ENCODE data around the gene COL28A1.

The COL28A1 gene

GRCh38 chr7:7335215-7335614, 200.5 kb downstream of the COL28A1 start:
- Histone ChIP-seq H3K23ac (ENCODE audit: low read length) (no peak overlapping the region), H3K4me1 (ENCODE audit: control insufficient read depth in 1 of 2, insufficient read depth in 2 of 2, low read length in 2 of 2) (peaks cover 2 to 6% of the 10 kb centered on the region in 2 experiments), H3K79me2 (ENCODE audit: control insufficient read depth, insufficient read depth, low read length, poor library complexity) (no peaks in the 10 kb centered on the region), H2BK120ac (ENCODE audit: insufficient read depth, low read length, poor library complexity) (no peak overlapping the region), H2BK12ac (ENCODE audit: low read length) (no peak overlapping the region), H2AK5ac (ENCODE audit: low read length) (no peak overlapping the region), H3K27me3 (ENCODE audit: insufficient read depth, low read length) (no peaks in the 10 kb centered on the region), H4K91ac (ENCODE audit: low read depth, low read length) (no peak overlapping the region), H3K9me3 (ENCODE audit: insufficient read depth, low read depth, low read length) (no peaks in the 10 kb centered on the region), H2AFZ (ENCODE audit: insufficient read depth, low read length, poor library complexity) (no peak overlapping the region), H3K27ac (ENCODE audit: low read depth, low read length) (no peak overlapping the region), H3K14ac (ENCODE audit: low read length) (no peak overlapping the region), H2BK5ac (ENCODE audit: low read depth, low read length, poor library complexity) (no peak overlapping the region), H4K8ac (ENCODE audit: low read depth, low read length) (no peak overlapping the region), H3K4ac (ENCODE audit: low read depth, low read length) (no peak overlapping the region), H3K9ac (ENCODE audit: low read length) (no peak overlapping the region), H3K36me3 (ENCODE audit: control insufficient read depth in 1 of 2, insufficient read depth in 2 of 2, low read length in 2 of 2) (no peaks in the 10 kb centered on the region), H3K79me1 (ENCODE audit: low read length) (no peaks in the 10 kb centered on the region), H3K18ac (ENCODE audit: low read length) (no peak overlapping the region), H4K12ac (ENCODE audit: low read depth, low read length) (no peak overlapping the region), H3K4me2 (ENCODE audit: low read length) (no peak overlapping the region), H3K4me3 (ENCODE audit: low read depth, low read length) (no peak overlapping the region)
- WGBS (ENCODE audit: extremely low coverage, insufficient coverage, insufficient read length) = no CpG with 5 or more reads among the region's 2 CpGs
- no peak for DNase-seq

- no peaks in the 10 kb centered on the region for H3K36me3 ChIP-seq (ENCODE audit: control insufficient read depth in 1 of 2, insufficient read depth in 2 of 2, low read length in 2 of 2)
- no peaks in the 10 kb centered on the region for H3K27me3 ChIP-seq (ENCODE audit: insufficient read depth, low read length)
- no peak overlapping the region for H2AK5ac ChIP-seq (ENCODE audit: low read length)
- no peaks in the 10 kb centered on the region for H3K9me3 ChIP-seq (ENCODE audit: insufficient read depth, low read depth, low read length)
- no peak overlapping the region for H4K91ac ChIP-seq (ENCODE audit: low read depth, low read length)
- H3K9ac ChIP-seq (ENCODE audit: low read length) = no peak overlapping the region
- H2BK5ac ChIP-seq (ENCODE audit: low read depth, low read length, poor library complexity) = no peak overlapping the region
- no peak overlapping the region for H4K8ac ChIP-seq (ENCODE audit: low read depth, low read length)
- H3K79me2 ChIP-seq (ENCODE audit: control insufficient read depth, insufficient read depth, low read length, poor library complexity) = no peaks in the 10 kb centered on the region
- no peak overlapping the region for H2BK12ac ChIP-seq (ENCODE audit: low read length)
- H3K14ac ChIP-seq (ENCODE audit: low read length) = no peak overlapping the region
- no peak overlapping the region for H3K4me2 ChIP-seq (ENCODE audit: low read length)
- H3K18ac ChIP-seq (ENCODE audit: low read length) = no peak overlapping the region
- H2BK120ac ChIP-seq (ENCODE audit: insufficient read depth, low read length, poor library complexity) = no peak overlapping the region
- H4K12ac ChIP-seq (ENCODE audit: low read depth, low read length) = no peak overlapping the region
- no peaks in the 10 kb centered on the region for H3K79me1 ChIP-seq (ENCODE audit: low read length)
- no peak overlapping the region for H3K27ac ChIP-seq (ENCODE audit: low read depth, low read length)
- no peak overlapping the region for H2AFZ ChIP-seq (ENCODE audit: insufficient read depth, low read length, poor library complexity)
- H3K4me1 ChIP-seq (ENCODE audit: control insufficient read depth in 1 of 2, insufficient read depth in 2 of 2, low read length in 2 of 2) = peaks cover 2 to 10% of the 10 kb centered on the region in 2 experiments
- H3K4ac ChIP-seq (ENCODE audit: low read depth, low read length) = no peak overlapping the region
- no peak for DNase-seq
- H3K4me3 ChIP-seq (ENCODE audit: low read depth, low read length) = no peak overlapping the region
- H3K23ac ChIP-seq (ENCODE audit: low read length) = no peak overlapping the region
- no CpG with 5 or more reads among the region's 3 CpGs for WGBS (ENCODE audit: extremely low coverage, insufficient coverage, insufficient read length)
These were observed 202.1 kb downstream of the COL28A1 start for GRCh38 chr7:7333610-7334009.

GRCh38 chr7:7331523-7331922, 204.2 kb downstream of the COL28A1 start:
- H3K18ac ChIP-seq (ENCODE audit: low read length) = no peak overlapping the region
- no peak overlapping the region for H3K27ac ChIP-seq (ENCODE audit: low read depth, low read length)
- no peak overlapping the region for H4K91ac ChIP-seq (ENCODE audit: low read depth, low read length)
- H2BK5ac ChIP-seq (ENCODE audit: low read depth, low read length, poor library complexity) = no peak overlapping the region
- H2BK12ac ChIP-seq (ENCODE audit: low read length) = no peak overlapping the region
- no peak overlapping the region for H3K4ac ChIP-seq (ENCODE audit: low read depth, low read length)
- H3K4me3 ChIP-seq (ENCODE audit: low read depth, low read length) = no peak overlapping the region
- no peaks in the 10 kb centered on the region for H3K27me3 ChIP-seq (ENCODE audit: insufficient read depth, low read length)
- H2AFZ ChIP-seq (ENCODE audit: insufficient read depth, low read length, poor library complexity) = no peak overlapping the region
- H3K4me2 ChIP-seq (ENCODE audit: low read length) = no peak overlapping the region
- no peaks in the 10 kb centered on the region for H3K79me1 ChIP-seq (ENCODE audit: low read length)
- no peak overlapping the region for H3K23ac ChIP-seq (ENCODE audit: low read length)
- H3K4me1 ChIP-seq (ENCODE audit: control insufficient read depth in 1 of 2, insufficient read depth in 2 of 2, low read length in 2 of 2) = peaks cover 2 to 10% of the 10 kb centered on the region in 2 experiments
- no peak for DNase-seq
- H3K9me3 ChIP-seq (ENCODE audit: insufficient read depth, low read depth, low read length) = no peaks in the 10 kb centered on the region
- H4K8ac ChIP-seq (ENCODE audit: low read depth, low read length) = no peak overlapping the region
- no peak overlapping the region for H2AK5ac ChIP-seq (ENCODE audit: low read length)
- H4K12ac ChIP-seq (ENCODE audit: low read depth, low read length) = no peak overlapping the region
- no CpG with 5 or more reads among the region's 4 CpGs for WGBS (ENCODE audit: extremely low coverage, insufficient coverage, insufficient read length)
- no peak overlapping the region for H2BK120ac ChIP-seq (ENCODE audit: insufficient read depth, low read length, poor library complexity)
- no peak overlapping the region for H3K14ac ChIP-seq (ENCODE audit: low read length)
- H3K36me3 ChIP-seq (ENCODE audit: control insufficient read depth in 1 of 2, insufficient read depth in 2 of 2, low read length in 2 of 2) = no peaks in the 10 kb centered on the region
- no peak overlapping the region for H3K9ac ChIP-seq (ENCODE audit: low read length)
- H3K79me2 ChIP-seq (ENCODE audit: control insufficient read depth, insufficient read depth, low read length, poor library complexity) = no peaks in the 10 kb centered on the region

DNA sequence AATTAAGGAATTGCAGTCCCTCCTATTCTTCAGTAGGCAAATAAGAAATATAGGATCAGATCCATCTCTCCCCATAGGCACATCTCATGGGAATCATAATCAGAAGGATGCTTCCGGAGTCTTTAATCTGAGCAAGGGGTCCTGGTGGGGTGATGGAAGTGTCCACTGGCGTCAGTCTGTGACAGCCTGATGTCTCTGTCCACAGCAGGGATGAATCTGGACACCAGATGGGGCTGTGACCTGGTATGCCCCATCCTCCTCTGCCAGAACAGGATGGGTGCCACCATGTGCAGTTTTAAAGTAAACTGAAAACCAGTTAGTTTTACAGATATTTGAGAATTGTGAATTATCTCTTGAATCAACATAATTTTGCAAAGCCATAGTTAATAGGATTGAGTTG, 204.7 kb downstream of the COL28A1 start:
- Histone ChIP-seq H3K4ac (ENCODE audit: low read depth, low read length) (no peak overlapping the region), H2AFZ (ENCODE audit: insufficient read depth, low read length, poor library complexity) (no peak overlapping the region), H2BK120ac (ENCODE audit: insufficient read depth, low read length, poor library complexity) (no peak overlapping the region), H3K23ac (ENCODE audit: low read length) (no peak overlapping the region), H3K79me1 (ENCODE audit: low read length) (no peaks in the 10 kb centered on the region), H3K4me2 (ENCODE audit: low read length) (no peak overlapping the region), H4K91ac (ENCODE audit: low read depth, low read length) (no peak overlapping the region), H3K9ac (ENCODE audit: low read length) (no peak overlapping the region), H3K4me1 (ENCODE audit: control insufficient read depth in 1 of 2, insufficient read depth in 2 of 2, low read length in 2 of 2) (peaks cover 2 to 10% of the 10 kb centered on the region in 2 experiments), H3K36me3 (ENCODE audit: control insufficient read depth in 1 of 2, insufficient read depth in 2 of 2, low read length in 2 of 2) (no peaks in the 10 kb centered on the region), H3K4me3 (ENCODE audit: low read depth, low read length) (no peak overlapping the region), H4K8ac (ENCODE audit: low read depth, low read length) (no peak overlapping the region), H2BK5ac (ENCODE audit: low read depth, low read length, poor library complexity) (no peak overlapping the region), H2BK12ac (ENCODE audit: low read length) (no peak overlapping the region), H3K27me3 (ENCODE audit: insufficient read depth, low read length) (no peaks in the 10 kb centered on the region), H4K12ac (ENCODE audit: low read depth, low read length) (no peak overlapping the region), H3K27ac (ENCODE audit: low read depth, low read length) (no peak overlapping the region), H3K18ac (ENCODE audit: low read length) (no peak overlapping the region), H3K9me3 (ENCODE audit: insufficient read depth, low read depth, low read length) (no peaks in the 10 kb centered on the region), H3K79me2 (ENCODE audit: control insufficient read depth, insufficient read depth, low read length, poor library complexity) (no peaks in the 10 kb centered on the region), H3K14ac (ENCODE audit: low read length) (no peak overlapping the region), H2AK5ac (ENCODE audit: low read length) (no peak overlapping the region)
- no peak for DNase-seq
- WGBS (ENCODE audit: extremely low coverage, insufficient coverage, insufficient read length) = no CpG with 5 or more reads among the region's 2 CpGs

Measured in trophoblast cell (in vitro differentiated cells and primary cell).